Measurements from ENCODE around the gene AGBL5.

Gene AGBL5

GRCh38 chr2:27039871-27040270 is 11.6 kb upstream of the AGBL5 start:
- peaks cover 85% of the 10 kb centered on the region for H3K36me3 ChIP-seq
- H3K9me3 ChIP-seq, result no peaks in the 10 kb centered on the region
- no peaks in the 10 kb centered on the region for H3K27me3 ChIP-seq

GRCh38 chr2:27040282-27040681 is 11.2 kb upstream of the AGBL5 start:
- Histone ChIP-seq H3K4me1 (ENCODE audit: control insufficient read depth in 1 of 2, insufficient read depth in 1 of 2, low read depth in 1 of 2, low read length in 1 of 2) (no peaks in the 10 kb centered on the region), H3K27me3 (no peaks in the 10 kb centered on the region), H3K4me3 (ENCODE audit: low read depth in 1 of 2, low read length in 1 of 2) (no peak overlapping the region), H3K27ac (no peak overlapping the region), H3K36me3 (peaks cover 81% of the 10 kb centered on the region), H3K9me3 (no peaks in the 10 kb centered on the region)
- no peak for TF ChIP-seq CTCF (IDR thresholded peaks at IDR 0.05)

More at GRCh38 chr2:27039871-27040270, 11.6 kb upstream of the AGBL5 start:
- Histone ChIP-seq H3K4me1 (ENCODE audit: control insufficient read depth in 1 of 2, insufficient read depth in 1 of 2, low read depth in 1 of 2, low read length in 1 of 2) (no peaks in the 10 kb centered on the region), H3K27ac (no peak overlapping the region), H3K4me3 (ENCODE audit: low read depth in 1 of 2, low read length in 1 of 2) (no peak overlapping the region)
- no peak for TF ChIP-seq CTCF (IDR thresholded peaks at IDR 0.05)

GRCh38 chr2:27041752-27042151 is 9.7 kb upstream of the AGBL5 start:
- H3K27me3 ChIP-seq, result no peaks in the 10 kb centered on the region
- no peaks in the 10 kb centered on the region for H3K9me3 ChIP-seq
- peaks cover 66% of the 10 kb centered on the region for H3K36me3 ChIP-seq
- H3K4me1 ChIP-seq (ENCODE audit: control insufficient read depth in 1 of 2, insufficient read depth in 1 of 2, low read depth in 1 of 2, low read length in 1 of 2), result no peaks in the 10 kb centered on the region
- H3K27ac ChIP-seq, result no peak overlapping the region
- H3K4me3 ChIP-seq (ENCODE audit: low read depth in 1 of 2, low read length in 1 of 2), result no peak overlapping the region
- no peak for TF ChIP-seq CTCF (IDR thresholded peaks at IDR 0.05)

GRCh38 chr2:27042159-27042661 is 9.3 kb upstream of the AGBL5 start:
- no peak overlapping the region for H3K4me3 ChIP-seq (ENCODE audit: low read depth in 1 of 2, low read length in 1 of 2)
- H3K27ac ChIP-seq, result no peak overlapping the region
- H3K9me3 ChIP-seq, result no peaks in the 10 kb centered on the region
- peaks cover 61% of the 10 kb centered on the region for H3K36me3 ChIP-seq
- TF ChIP-seq CTCF (IDR thresholded peaks at IDR 0.05), result no peak
- no peaks in the 10 kb centered on the region for H3K27me3 ChIP-seq
- H3K4me1 ChIP-seq (ENCODE audit: control insufficient read depth in 1 of 2, insufficient read depth in 1 of 2, low read depth in 1 of 2, low read length in 1 of 2), result no peaks in the 10 kb centered on the region

GRCh38 chr2:27042985-27043634 is 8.4 kb upstream of the AGBL5 start:
- Histone ChIP-seq H3K27me3 (no peaks in the 10 kb centered on the region), H3K4me3 (ENCODE audit: low read depth in 1 of 2, low read length in 1 of 2) (no peak overlapping the region), H3K27ac (no peak overlapping the region), H3K4me1 (ENCODE audit: control insufficient read depth in 1 of 2, insufficient read depth in 1 of 2, low read depth in 1 of 2, low read length in 1 of 2) (no peaks in the 10 kb centered on the region), H3K9me3 (no peaks in the 10 kb centered on the region), H3K36me3 (peaks cover 52% of the 10 kb centered on the region)
- TF ChIP-seq CTCF (IDR thresholded peaks at IDR 0.05), result no peak
